Measurements from ENCODE around the gene SH3RF3. TPM values are rescaled to one million over a fixed set of nuclear protein-coding genes. Genes with fewer than 3 reads are reported as not detected.

Gene SH3RF3
- total RNA-seq, 1 experiment from 2014 or later = 1.0 TPM

GRCh38 chr2:109342256-109342850 is 213.3 kb downstream of the SH3RF3 start (continued):
- TF ChIP-seq ZNF532 (CRISPR knock-in tag; IDR thresholded peaks at IDR 0.05; ENCODE audit: borderline replicate concordance) (no peak), ZNF281 (CRISPR knock-in tag; IDR thresholded peaks at IDR 0.05) (no peak), RORB (CRISPR knock-in tag; IDR thresholded peaks at IDR 0.05) (no peak), AFF4 (CRISPR knock-in tag; IDR thresholded peaks at IDR 0.05; ENCODE audit: borderline replicate concordance) (no peak)

- Mint-ChIP-seq H3K4me3 (no peak overlapping the region), H3K36me3 (no peaks in the 10 kb centered on the region; the same call in 1 of the 2 replicates), H3K4me1 (0 out of 2 replicates have a peak, but pooled peaks cover 2% of the 10 kb centered on the region), H3K9me3 (peaks cover 21% of the 10 kb centered on the region), H3K27ac (no peak overlapping the region), H3K27me3 (ENCODE audit: low read depth) (no peaks in the 10 kb centered on the region)
- no peak for DNase-seq (ENCODE audit: low spot score)
- POLR2A ChIA-PET = no interaction called here
- no peak for ATAC-seq
- CTCF ChIA-PET = no interaction called here
- TF ChIP-seq HMGA2 (CRISPR knock-in tag; IDR thresholded peaks at IDR 0.05) = no peak
- TF ChIP-seq SMAD4 (CRISPR knock-in tag; IDR thresholded peaks at IDR 0.05) = no peak
- no peak for TF ChIP-seq AR (CRISPR knock-in tag; IDR thresholded peaks at IDR 0.05)
- TF ChIP-seq TEAD4 (CRISPR knock-in tag; IDR thresholded peaks at IDR 0.05) = no peak
- TF ChIP-seq MYBL2 (CRISPR knock-in tag; IDR thresholded peaks at IDR 0.05) = no peak
- no peak for TF ChIP-seq ATF6 (CRISPR knock-in tag; IDR thresholded peaks at IDR 0.05)
- no peak for TF ChIP-seq FOXK1 (CRISPR knock-in tag; IDR thresholded peaks at IDR 0.05)
- TF ChIP-seq FOXJ3 (CRISPR knock-in tag; IDR thresholded peaks at IDR 0.05; ENCODE audit: borderline replicate concordance) = no peak
- no peak for TF ChIP-seq IRF1 (CRISPR knock-in tag; IDR thresholded peaks at IDR 0.05)
- no peak for TF ChIP-seq E2F5 (CRISPR knock-in tag; IDR thresholded peaks at IDR 0.05)
- no peak for TF ChIP-seq SMAD3 (CRISPR knock-in tag; IDR thresholded peaks at IDR 0.05; ENCODE audit: borderline replicate concordance)
These were observed 213.9 kb downstream of the SH3RF3 start for GRCh38 chr2:109342930-109343329.

All from WTC11 (cell line).